NCI-H1105 treated with DMSO at 0.1 percent for 48 hours (cell line): ENCODE results near the gene CCNJL.
A peak's percentile ranks its signal among the peaks of the same experiment; 100 is the strongest.
"Not testable (repeated sequence)": the region's sequence is repeated elsewhere in the genome, so short reads cannot be mapped to it uniquely, and the experiment has no call there.

Experiments used
- DNase-seq: peaks from one replicate; lab custom pipeline; 2025; lab: John Stamatoyannopoulos, UW

The CCNJL gene

GRCh38 chr5:160260881-160261815, 51.2 kb downstream of the CCNJL start:
- no peak for DNase-seq

- no peak for DNase-seq
Measured at GRCh38 chr5:160260006-160260775, 52.2 kb downstream of the CCNJL start.

- no peak for DNase-seq
Measured at GRCh38 chr5:160259341-160259740, 53.0 kb downstream of the CCNJL start.

GRCh38 chr5:160254706-160255105, 57.7 kb downstream of the CCNJL start:
- DNase-seq: no peak

- DNase-seq: no peak
Measured at GRCh38 chr5:160253441-160253840, 58.9 kb downstream of the CCNJL start.

- no peak for DNase-seq
Measured at GRCh38 chr5:160252916-160253315, 59.4 kb downstream of the CCNJL start.

- DNase-seq: no peak
Measured at GRCh38 chr5:160251406-160252155, 60.8 kb downstream of the CCNJL start.

GRCh38 chr5:160250826-160251225, 61.5 kb downstream of the CCNJL start:
- no peak for DNase-seq

GRCh38 chr5:160250226-160250625, 62.1 kb downstream of the CCNJL start:
- DNase-seq: no peak

GRCh38 chr5:160249570-160249969, 62.8 kb downstream of the CCNJL start:
- not testable (repeated sequence) for DNase-seq

- DNase-seq: no peak
Measured at GRCh38 chr5:160245506-160246086, 66.8 kb downstream of the CCNJL start.

GRCh38 chr5:160242145-160242544, 70.2 kb downstream of the CCNJL start:
- no peak for DNase-seq

GRCh38 chr5:160240350-160240749, 72.0 kb downstream of the CCNJL start:
- peak; percentile 30 for DNase-seq

GRCh38 chr5:160237571-160238093, 74.7 kb downstream of the CCNJL start:
- no peak for DNase-seq

GRCh38 chr5:160235731-160236130, 76.6 kb downstream of the CCNJL start:
- no peak for DNase-seq

- DNase-seq: no peak
Measured at GRCh38 chr5:160233215-160233614, 79.1 kb downstream of the CCNJL start.

GRCh38 chr5:160231783-160232342, 80.5 kb downstream of the CCNJL start:
- no peak for DNase-seq

- no peak for DNase-seq
Measured at GRCh38 chr5:160230686-160231527, 81.5 kb downstream of the CCNJL start.

GRCh38 chr5:160229190-160229742, 83.1 kb downstream of the CCNJL start, which contains the start of gene FABP6:
TSS of gene FABP6 (plus strand) at chr5:160229506. CDS start at chr5:160229558, 52 bp downstream.
- no peak for DNase-seq

GRCh38 chr5:160227012-160227411, 85.4 kb downstream of the CCNJL start:
- no peak for DNase-seq
